ENCODE measurements around the gene PLD6. TPM values are rescaled to one million over a fixed set of nuclear protein-coding genes. Genes with fewer than 3 reads are reported as not detected.

PLD6 gene
- total RNA-seq, 4 donors from 2014 or later, result 3.3 to 9.1 (median 5.2) TPM

- 69% methylated on average over 11 of the region's 11 CpGs for WGBS
- peaks cover 21% of the 10 kb centered on the region for H3K36me3 ChIP-seq
- H3K27ac ChIP-seq, result no peak overlapping the region
- no peaks in the 10 kb centered on the region for H3K27me3 ChIP-seq
- H3K4me3 ChIP-seq, result no peak overlapping the region
- DNase-seq (ENCODE audit: low spot score in 2 of 2), result no peak
- peaks cover 33% of the 10 kb centered on the region for H3K4me1 ChIP-seq
- H3K9me3 ChIP-seq, result no peaks in the 10 kb centered on the region
- TF ChIP-seq CTCF (IDR thresholded peaks at IDR 0.05), result no peak
- no peak for TF ChIP-seq POLR2A (IDR thresholded peaks at IDR 0.05)
- no peak for TF ChIP-seq POLR2AphosphoS5 (IDR thresholded peaks at IDR 0.05)
- no peak for TF ChIP-seq EP300 (IDR thresholded peaks at IDR 0.05)
These were observed 14.8 kb downstream of the PLD6 start for GRCh38 chr17:17191346-17191792.

GRCh38 chr17:17190188-17190587 is 15.9 kb downstream of the PLD6 start:
- peaks cover 45% of the 10 kb centered on the region for H3K4me1 ChIP-seq
- H3K27ac ChIP-seq, result no peak overlapping the region

GRCh38 chr17:17189559-17189958 is 16.6 kb downstream of the PLD6 start:
- no peaks in the 10 kb centered on the region for H3K9me3 ChIP-seq
- no peak for DNase-seq (ENCODE audit: low spot score in 2 of 2)
- H3K27ac ChIP-seq, result no peak overlapping the region
- H3K4me3 ChIP-seq, result no peak overlapping the region
- no peaks in the 10 kb centered on the region for H3K27me3 ChIP-seq
- 68% methylated on average over 4 of the region's 4 CpGs for WGBS
- no peak for TF ChIP-seq CTCF (IDR thresholded peaks at IDR 0.05)
- no peak for TF ChIP-seq EP300 (IDR thresholded peaks at IDR 0.05)
- no peak for TF ChIP-seq POLR2A (IDR thresholded peaks at IDR 0.05)
- TF ChIP-seq POLR2AphosphoS5 (IDR thresholded peaks at IDR 0.05), result no peak
- peaks cover 22% of the 10 kb centered on the region for H3K36me3 ChIP-seq
- peaks cover 49% of the 10 kb centered on the region for H3K4me1 ChIP-seq

More at GRCh38 chr17:17190188-17190587, 15.9 kb downstream of the PLD6 start:
- TF ChIP-seq CTCF (IDR thresholded peaks at IDR 0.05), result no peak
- no peak for TF ChIP-seq POLR2AphosphoS5 (IDR thresholded peaks at IDR 0.05)
- TF ChIP-seq POLR2A (IDR thresholded peaks at IDR 0.05), result no peak
- no peak for TF ChIP-seq EP300 (IDR thresholded peaks at IDR 0.05)
- 89% methylated on average over 7 of the region's 7 CpGs for WGBS
- no peak for DNase-seq (ENCODE audit: low spot score in 2 of 2)
- peaks cover 21% of the 10 kb centered on the region for H3K36me3 ChIP-seq
- no peak overlapping the region for H3K4me3 ChIP-seq
- no peaks in the 10 kb centered on the region for H3K9me3 ChIP-seq
- no peaks in the 10 kb centered on the region for H3K27me3 ChIP-seq

- no peaks in the 10 kb centered on the region for H3K27me3 ChIP-seq
- no peaks in the 10 kb centered on the region for H3K9me3 ChIP-seq
- DNase-seq (ENCODE audit: low spot score in 2 of 2), result no peak
- TF ChIP-seq POLR2AphosphoS5 (IDR thresholded peaks at IDR 0.05) (no peak), CTCF (IDR thresholded peaks at IDR 0.05) (no peak), POLR2A (IDR thresholded peaks at IDR 0.05) (no peak), EP300 (IDR thresholded peaks at IDR 0.05) (no peak)
- WGBS, result 96% methylated on average over 4 of the region's 4 CpGs
- H3K4me1 ChIP-seq, result peaks cover 50% of the 10 kb centered on the region
- H3K4me3 ChIP-seq, result no peak overlapping the region
- no peak overlapping the region for H3K27ac ChIP-seq
- peaks cover 32% of the 10 kb centered on the region for H3K36me3 ChIP-seq
These were observed 17.5 kb downstream of the PLD6 start for GRCh38 chr17:17188586-17188985.

- Histone ChIP-seq H3K27me3 (no peaks in the 10 kb centered on the region), H3K4me3 (no peak overlapping the region), H3K4me1 (peaks cover 58% of the 10 kb centered on the region), H3K36me3 (peaks cover 49% of the 10 kb centered on the region), H3K9me3 (no peaks in the 10 kb centered on the region), H3K27ac (peak overlapping the region; percentile 48)
- WGBS, result 68% methylated on average over 13 of the region's 14 CpGs
- TF ChIP-seq POLR2AphosphoS5 (IDR thresholded peaks at IDR 0.05), result no peak
- no peak for TF ChIP-seq EP300 (IDR thresholded peaks at IDR 0.05)
- TF ChIP-seq CTCF (IDR thresholded peaks at IDR 0.05), result no peak
- TF ChIP-seq POLR2A (IDR thresholded peaks at IDR 0.05), result no peak
- no peak for DNase-seq (ENCODE audit: low spot score in 2 of 2)
These were observed 19.3 kb downstream of the PLD6 start for GRCh38 chr17:17186551-17187505.
